Uterus (tissue), 4 donors: ENCODE data around the gene MEIOB. TPM values are rescaled to one million over a fixed set of nuclear protein-coding genes. Genes with fewer than 3 reads are reported as not detected.

ENCODE experiments used
- DNase-seq, 2 donors: peaks; one replicate each; pipeline ENCODE4 v3.0.0-alpha.2; 2019 to 2020
- H3K27ac ChIP-seq, 2 donors: fragments of 200-600 bp; sonication (generic); 1 replicate in 1 of 2; 2 replicates in 1 of 2; pipeline ENCODE4 v1.5.1; 2016 to 2018
- H3K27me3 ChIP-seq, 2 donors: fragments of 200-600 bp; sonication (generic); one replicate each; pipeline ENCODE4 v1.5.1; 2018 to 2019; ENCODE audit warnings: control low read depth in 1 of 2
- H3K36me3 ChIP-seq, 2 donors: fragments of 200-600 bp; sonication (generic); one replicate each; pipeline ENCODE4 v1.5.1; 2019; ENCODE audit warnings: control low read depth in 1 of 2
- H3K4me1 ChIP-seq, 2 donors: fragments of 200-600 bp; sonication (generic); one replicate each; pipeline ENCODE4 v1.5.1; 2018 to 2019; ENCODE audit warnings: control low read depth in 1 of 2
- H3K4me3 ChIP-seq, 2 donors: fragments of 200-600 bp; sonication (generic); 1 replicate in 1 of 2; 2 replicates in 1 of 2; pipeline ENCODE4 v1.5.1; 2018 to 2019; ENCODE audit warnings: mild to moderate bottlenecking in 1 of 2
- H3K9me3 ChIP-seq, 2 donors: fragments of 200-600 bp; sonication (generic); one replicate each; pipeline ENCODE4 v1.5.1; 2019; ENCODE audit warnings: control low read depth in 1 of 2
- POLR2A ChIP-seq, 2 donors: fragments of 450-650 bp; IDR thresholded peaks; one replicate each; pipeline ENCODE4 v1.6.1; 2016; ENCODE audit warnings: antibody characterized with exemption in 2 of 2, mild to moderate bottlenecking in 1 of 2, moderate library complexity in 1 of 2
- intact Hi-C: fragments of 100-400 bp; cut with DNase I; formaldehyde crosslinking; loops from one replicate; pipeline ENCODE4 v1.15.1; 2023; ENCODE audit warnings: low total_unique reads
- total RNA-seq, 4 donors: library from RNA; depleted of rRNA in 3 of 4; stranded (reverse); fragments of >200 nt in 3 of 4; gene quantifications; one replicate each; pipeline versions ENCODE4 v1.1.0 to v1.2.4, GENCODE V29; 2014 to 2023
- TF ChIP-seq, protein P1 (sequence below), 4 experiments: fragments of 200-600 bp in 2 of 4; fragments of 450-650 bp in 2 of 4; sonication (generic) in 2 of 4; IDR thresholded peaks; one replicate each; pipeline ENCODE4 v1.5.1; 2016 to 2019; ENCODE audit warnings: antibody characterized with exemption in 4 of 4, mild to moderate bottlenecking in 2 of 4, moderate library complexity in 1 of 4
- donor health status: DM: yes; HTN: yes; CAD: no.

MEIOB gene
- total RNA-seq, 4 donors from 2014 or later = 0.48 to 0.76 TPM; not detected in 2

DNA sequence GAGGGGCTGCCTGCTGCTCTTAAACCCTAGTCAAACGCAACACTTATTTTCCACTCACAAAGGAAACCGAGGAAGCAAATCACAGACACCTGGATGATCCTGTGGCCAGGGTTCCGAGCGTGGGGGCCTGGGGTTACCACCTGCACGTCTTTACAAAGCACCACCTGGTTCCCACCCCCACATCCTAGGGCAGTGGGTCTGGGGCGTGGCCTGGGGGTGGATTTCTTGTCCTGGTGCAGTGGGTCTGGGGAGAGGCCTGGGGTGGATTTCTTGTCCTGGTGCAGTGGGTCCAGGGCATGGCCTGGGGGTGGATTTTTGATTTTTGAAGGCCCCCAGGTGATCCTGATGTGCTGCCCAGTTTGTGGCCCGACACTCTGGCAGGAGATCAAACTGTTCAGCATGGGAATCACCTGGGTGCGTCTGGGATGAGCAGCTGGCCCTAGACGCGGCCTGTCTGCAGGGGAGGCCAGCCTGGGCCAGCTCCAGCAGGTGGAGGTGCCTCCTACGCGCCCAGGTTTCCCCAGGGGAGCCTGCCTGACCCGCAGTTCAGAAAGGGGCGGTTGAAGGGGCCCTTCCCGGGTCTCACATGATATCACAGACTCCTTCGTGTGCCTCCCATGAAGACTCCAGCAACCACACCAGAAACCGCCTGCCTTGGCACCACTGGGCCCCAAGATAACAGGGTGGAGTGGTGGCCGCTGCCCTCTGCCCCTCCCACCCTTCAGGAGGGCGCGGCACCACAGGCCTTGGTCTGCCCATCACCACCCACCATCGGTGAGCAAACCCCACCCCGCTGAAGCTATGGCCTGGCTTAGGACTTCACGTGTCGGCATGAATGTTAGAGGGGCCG, 51.6 kb downstream of the MEIOB start:
- TF ChIP-seq, protein P1, sequence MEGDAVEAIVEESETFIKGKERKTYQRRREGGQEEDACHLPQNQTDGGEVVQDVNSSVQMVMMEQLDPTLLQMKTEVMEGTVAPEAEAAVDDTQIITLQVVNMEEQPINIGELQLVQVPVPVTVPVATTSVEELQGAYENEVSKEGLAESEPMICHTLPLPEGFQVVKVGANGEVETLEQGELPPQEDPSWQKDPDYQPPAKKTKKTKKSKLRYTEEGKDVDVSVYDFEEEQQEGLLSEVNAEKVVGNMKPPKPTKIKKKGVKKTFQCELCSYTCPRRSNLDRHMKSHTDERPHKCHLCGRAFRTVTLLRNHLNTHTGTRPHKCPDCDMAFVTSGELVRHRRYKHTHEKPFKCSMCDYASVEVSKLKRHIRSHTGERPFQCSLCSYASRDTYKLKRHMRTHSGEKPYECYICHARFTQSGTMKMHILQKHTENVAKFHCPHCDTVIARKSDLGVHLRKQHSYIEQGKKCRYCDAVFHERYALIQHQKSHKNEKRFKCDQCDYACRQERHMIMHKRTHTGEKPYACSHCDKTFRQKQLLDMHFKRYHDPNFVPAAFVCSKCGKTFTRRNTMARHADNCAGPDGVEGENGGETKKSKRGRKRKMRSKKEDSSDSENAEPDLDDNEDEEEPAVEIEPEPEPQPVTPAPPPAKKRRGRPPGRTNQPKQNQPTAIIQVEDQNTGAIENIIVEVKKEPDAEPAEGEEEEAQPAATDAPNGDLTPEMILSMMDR (IDR thresholded peaks at IDR 0.05) = no peak
- TF ChIP-seq POLR2A (IDR thresholded peaks at IDR 0.05) = no peak
- no peak overlapping the region for H3K27ac ChIP-seq
- no peak for DNase-seq
- no peaks in the 10 kb centered on the region for H3K27me3 ChIP-seq
- H3K4me1 ChIP-seq = peaks cover 0 to 3% of the 10 kb centered on the region in 2 donors
- intact Hi-C loops = no loop called here
- no peak overlapping the region for H3K4me3 ChIP-seq
- no peaks in the 10 kb centered on the region for H3K36me3 ChIP-seq
- H3K9me3 ChIP-seq = no peaks in the 10 kb centered on the region

DNA sequence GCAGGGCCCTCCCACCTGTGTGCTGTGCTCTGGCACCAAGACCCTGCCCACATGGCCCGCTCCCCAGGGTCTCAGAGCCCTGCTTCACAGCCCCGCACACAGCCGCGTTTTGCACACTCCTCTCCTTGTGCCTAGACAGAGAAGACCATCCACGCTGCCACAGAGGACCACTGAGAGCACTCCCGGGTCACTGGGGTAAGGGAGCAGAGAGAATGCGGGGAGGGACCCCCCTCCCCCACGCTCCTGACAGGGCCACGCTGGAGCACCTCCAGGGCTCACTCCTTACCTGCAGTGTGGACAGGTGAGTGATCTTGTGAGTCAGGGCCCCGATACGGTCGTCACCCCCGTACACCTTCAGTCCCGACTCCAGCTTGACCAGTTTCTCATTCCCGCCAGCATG, 52.4 kb downstream of the MEIOB start:
- Histone ChIP-seq H3K36me3 (no peaks in the 10 kb centered on the region), H3K9me3 (no peaks in the 10 kb centered on the region), H3K4me1 (no peaks in the 10 kb centered on the region), H3K27ac (no peak overlapping the region), H3K27me3 (no peaks in the 10 kb centered on the region), H3K4me3 (no peak overlapping the region)
- intact Hi-C loops = no loop called here
- no peak for TF ChIP-seq POLR2A (IDR thresholded peaks at IDR 0.05)
- TF ChIP-seq, protein P1 (IDR thresholded peaks at IDR 0.05) = no peak
- DNase-seq = no peak

DNA sequence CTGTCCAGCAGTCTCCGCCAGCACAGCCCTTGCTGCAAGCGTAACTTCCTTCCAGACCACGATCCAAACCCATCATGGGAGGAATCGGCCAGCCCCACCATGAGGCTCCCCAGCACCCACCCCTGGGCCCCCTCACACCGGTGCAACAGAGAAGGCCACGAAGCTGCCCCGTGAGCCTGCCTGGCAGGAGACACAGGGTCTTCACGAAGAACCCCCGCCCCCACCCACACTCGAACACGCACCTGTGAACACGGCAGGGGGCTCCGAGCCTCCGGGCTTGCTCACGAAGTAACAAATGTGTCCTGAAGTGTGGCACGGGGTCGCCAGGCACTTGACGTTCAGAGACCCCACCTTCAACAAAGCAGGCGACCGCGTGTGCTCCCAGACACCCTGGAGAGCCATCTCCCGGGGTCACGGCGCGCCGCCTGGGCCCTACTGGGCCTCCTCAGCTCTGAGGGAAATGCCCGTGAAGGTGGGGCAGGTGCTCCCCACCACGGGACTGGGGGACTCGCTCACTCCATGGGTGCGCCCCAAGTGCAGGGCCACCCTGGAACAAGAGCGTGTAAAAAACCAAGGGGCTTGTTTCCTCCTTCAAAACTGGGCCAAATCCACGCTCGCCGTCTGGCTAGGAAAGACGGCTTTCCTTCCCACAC, 53.0 kb downstream of the MEIOB start:
- Histone ChIP-seq H3K4me3 (no peak overlapping the region), H3K27me3 (no peaks in the 10 kb centered on the region), H3K4me1 (no peaks in the 10 kb centered on the region), H3K9me3 (no peaks in the 10 kb centered on the region), H3K27ac (no peak overlapping the region), H3K36me3 (no peaks in the 10 kb centered on the region)
- intact Hi-C loops = no loop called here
- TF ChIP-seq, protein P1 (IDR thresholded peaks at IDR 0.05) = no peak
- TF ChIP-seq POLR2A (IDR thresholded peaks at IDR 0.05) = no peak
- no peak for DNase-seq

DNA sequence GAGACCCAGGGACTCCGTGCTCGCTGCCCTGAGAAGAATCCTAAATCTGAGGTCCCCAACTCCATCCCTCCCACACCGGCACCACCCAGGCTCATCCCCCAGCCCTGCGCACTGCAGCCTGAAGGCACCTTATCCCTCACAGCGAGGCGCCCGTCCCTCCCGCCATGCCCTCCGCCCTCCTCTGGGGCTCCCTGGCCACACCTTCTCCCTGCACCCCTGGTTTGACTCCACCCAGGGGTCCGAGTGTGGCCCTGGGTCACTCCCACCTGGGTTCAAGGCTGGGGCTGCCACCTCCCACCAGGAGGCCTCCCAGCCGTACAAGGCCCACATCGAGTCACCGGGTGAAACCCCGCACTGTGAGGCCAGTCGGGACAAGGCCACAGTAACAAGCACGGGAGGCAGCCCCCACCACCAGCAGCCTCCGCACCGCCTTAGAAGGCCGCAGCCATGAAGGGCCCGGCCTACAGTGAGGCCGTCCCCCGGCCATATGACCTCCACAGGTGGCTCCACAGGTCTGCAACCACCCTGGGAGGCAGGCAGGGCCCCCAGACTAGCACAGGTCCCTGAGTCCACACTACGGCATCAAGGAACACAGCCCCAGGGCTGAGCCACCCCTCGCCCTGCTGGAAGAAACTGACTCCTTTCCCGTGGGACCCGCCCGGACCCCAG, 53.6 kb downstream of the MEIOB start:
- no peak overlapping the region for H3K4me3 ChIP-seq
- H3K27ac ChIP-seq = no peak overlapping the region
- intact Hi-C loops = no loop called here
- no peaks in the 10 kb centered on the region for H3K9me3 ChIP-seq
- no peaks in the 10 kb centered on the region for H3K27me3 ChIP-seq
- DNase-seq = no peak
- H3K36me3 ChIP-seq = no peaks in the 10 kb centered on the region
- H3K4me1 ChIP-seq = no peaks in the 10 kb centered on the region
- TF ChIP-seq, protein P1 (IDR thresholded peaks at IDR 0.05) = no peak
- no peak for TF ChIP-seq POLR2A (IDR thresholded peaks at IDR 0.05)

DNA sequence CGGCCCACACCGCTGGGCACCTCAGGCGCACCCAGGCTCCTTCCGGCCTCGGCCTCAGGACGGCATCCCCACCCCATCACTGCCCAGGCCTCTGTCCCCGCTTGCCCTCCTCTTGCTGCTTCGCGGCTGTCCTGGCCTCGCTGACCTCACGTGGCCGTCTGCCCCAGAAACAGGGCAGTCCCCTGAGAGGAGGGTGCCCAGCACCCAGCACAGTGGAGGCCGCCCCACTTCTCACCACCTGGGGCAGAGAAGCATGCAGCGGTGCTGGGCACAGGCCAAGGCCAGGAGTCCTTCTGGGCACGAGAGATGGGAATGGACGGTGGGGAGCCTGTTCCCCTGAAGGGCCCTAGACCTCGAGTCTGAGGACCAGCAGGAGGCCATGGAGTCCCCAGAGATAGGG, 54.2 kb downstream of the MEIOB start:
- TF ChIP-seq POLR2A (IDR thresholded peaks at IDR 0.05) = no peak
- TF ChIP-seq, protein P1 (IDR thresholded peaks at IDR 0.05) = no peak
- intact Hi-C loops = no loop called here
- Histone ChIP-seq H3K27ac (no peak overlapping the region), H3K4me1 (no peaks in the 10 kb centered on the region), H3K36me3 (no peaks in the 10 kb centered on the region), H3K4me3 (no peak overlapping the region), H3K27me3 (no peaks in the 10 kb centered on the region), H3K9me3 (no peaks in the 10 kb centered on the region)
- DNase-seq = no peak
